Activated CD4-positive, alpha-beta T cell treated with anti-CD3 and anti-CD28 coated beads, Interleukin-2, amount 50 U/mL, for 24 hours (primary cell): ENCODE results near the gene CLASP1.
"Not testable (repeated sequence)": the region's sequence is repeated elsewhere in the genome, so short reads cannot be mapped to it uniquely, and the experiment has no call there.

ENCODE experiments used
- DNase-seq, 2 donors: peaks; one replicate each; pipeline ENCODE4 v3.0.0-alpha.2; 2020; ENCODE audit warnings: low read depth in 1 of 2, low spot score in 1 of 2

CLASP1 gene

DNA sequence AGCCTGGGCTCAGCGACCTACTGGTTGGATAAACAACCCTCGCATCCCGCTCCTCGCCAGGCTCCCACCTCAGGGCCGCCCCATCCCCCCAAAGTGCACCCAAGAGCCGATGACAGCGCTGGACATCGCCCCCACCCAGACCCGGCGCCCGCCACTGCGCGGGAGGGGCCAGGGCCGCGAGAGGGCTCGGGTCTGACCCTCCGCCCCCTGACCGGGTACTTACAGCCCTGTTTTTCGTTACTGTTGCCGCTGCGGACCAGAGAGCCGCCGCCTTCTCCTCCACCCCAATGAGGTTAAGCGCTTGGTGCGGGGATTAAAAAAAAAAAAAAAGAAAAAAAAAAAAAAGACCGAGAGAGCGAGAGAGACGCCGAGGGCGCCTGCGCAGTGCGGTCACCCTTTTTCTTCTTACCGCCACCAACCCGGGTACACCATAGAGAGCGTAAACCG is at the start of gene CLASP1:
TSS of gene CLASP1 (minus strand) at position 314 of the 447 bp plus-strand sequence. CDS start 43,567 bp downstream, outside the sequence.
- no peak for DNase-seq

GRCh38 chr2:121698318-121698930 is 49.2 kb upstream of the CLASP1 start:
- DNase-seq = no peak

DNA sequence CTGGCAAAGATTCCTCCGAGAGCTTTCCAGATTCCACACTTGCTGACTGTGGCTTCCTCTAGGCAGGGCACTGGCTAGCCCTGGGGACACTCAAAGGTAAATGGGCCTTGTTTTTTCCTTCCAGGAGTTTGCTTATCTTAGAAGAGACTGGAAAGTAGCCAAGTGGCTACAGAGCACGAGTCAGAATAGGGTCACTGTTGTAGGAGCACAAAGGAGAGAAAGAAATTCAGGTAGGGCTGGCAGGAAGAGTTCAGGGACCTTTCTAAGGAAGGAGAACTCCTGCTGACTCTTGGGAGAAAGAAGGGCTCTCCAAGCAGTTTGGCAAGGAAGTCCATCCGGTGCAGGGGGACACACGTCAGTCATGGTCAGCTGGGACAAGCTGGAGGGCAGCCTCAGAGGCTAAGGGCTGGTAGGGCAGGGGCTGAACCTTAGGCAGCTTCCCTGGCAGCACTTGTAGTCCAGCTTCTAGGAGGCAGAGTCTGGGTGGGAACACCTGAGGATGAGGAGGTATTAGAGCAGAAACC is 47.9 kb upstream of the CLASP1 start:
- no peak for DNase-seq

DNA sequence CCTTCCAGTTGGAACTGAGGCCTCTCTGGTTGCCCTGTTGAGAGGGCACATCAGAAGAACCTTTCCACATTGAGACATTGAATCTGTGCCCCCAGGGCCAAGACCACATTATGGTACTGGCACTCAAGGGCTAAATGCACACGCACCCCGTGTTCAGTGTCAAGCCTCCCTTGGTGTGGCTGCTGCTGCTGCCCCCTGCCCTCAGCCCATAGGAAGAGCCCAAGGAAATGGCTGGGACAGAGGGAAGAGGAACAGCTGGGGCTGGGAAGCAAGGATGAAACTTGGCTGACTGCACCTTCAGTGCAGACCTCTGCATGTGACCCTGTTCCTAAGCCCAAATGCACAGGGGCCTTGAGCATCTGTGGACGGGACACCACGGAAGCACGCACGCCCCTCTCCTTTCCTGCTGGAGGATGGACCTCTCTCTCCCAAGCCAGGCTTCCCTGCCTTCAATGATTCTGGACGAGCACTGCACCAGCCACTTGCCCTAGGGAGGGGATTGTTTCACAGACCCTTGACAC is 47.2 kb upstream of the CLASP1 start:
- DNase-seq = no peak

GRCh38 chr2:121695171-121695451 is 45.8 kb upstream of the CLASP1 start:
- DNase-seq = no peak

GRCh38 chr2:121694398-121695170 is 45.3 kb upstream of the CLASP1 start:
- no peak for DNase-seq

GRCh38 chr2:121690572-121690971 is 41.3 kb upstream of the CLASP1 start:
- not testable (repeated sequence) for DNase-seq

DNA sequence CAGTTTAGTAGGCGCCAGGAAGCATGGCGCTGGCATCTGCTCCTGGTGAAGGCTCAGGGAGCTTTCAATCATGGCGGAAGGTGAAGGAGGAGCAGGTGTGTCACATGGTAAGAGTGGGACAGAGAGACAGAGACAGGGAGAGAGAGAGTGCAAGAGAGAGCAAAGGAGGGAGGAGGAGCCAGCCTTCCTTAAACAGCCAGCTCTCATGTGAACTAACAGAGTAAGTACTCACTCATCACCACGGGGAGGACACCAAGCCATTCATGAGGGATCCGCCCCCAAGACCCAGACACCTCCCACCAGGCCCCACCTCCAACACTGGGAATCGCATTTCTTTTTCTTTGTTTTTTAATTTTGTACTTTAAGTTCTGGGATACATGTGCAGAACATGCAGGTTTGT is 40.8 kb upstream of the CLASP1 start:
- DNase-seq = no peak

GRCh38 chr2:121689356-121689755 is 40.1 kb upstream of the CLASP1 start:
- DNase-seq = no peak

DNA sequence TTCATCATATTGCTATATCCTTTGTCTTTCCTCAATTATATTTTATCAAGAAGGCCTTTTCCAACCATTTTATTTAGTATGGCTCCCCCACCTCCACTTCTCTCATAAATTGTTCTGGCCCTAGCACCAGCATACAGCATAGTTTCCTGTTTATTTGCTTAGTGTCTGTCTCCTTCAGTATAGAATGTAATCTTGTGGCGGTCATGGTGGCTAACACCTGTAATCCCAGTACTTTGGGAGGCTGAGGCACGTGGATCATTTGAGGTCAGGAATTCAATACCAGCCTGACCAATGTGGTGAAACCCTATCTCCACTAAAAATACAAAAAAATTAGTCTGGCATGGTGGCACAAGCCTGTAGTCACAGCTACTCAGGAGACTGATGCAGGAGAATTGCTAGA is 39.6 kb upstream of the CLASP1 start:
- DNase-seq = no peak

GRCh38 chr2:121686902-121687301 is 37.6 kb upstream of the CLASP1 start:
- DNase-seq = no peak

- DNase-seq = no peak
Measured at GRCh38 chr2:121686218-121686617, 37.0 kb upstream of the CLASP1 start.

- DNase-seq = no peak
Measured at GRCh38 chr2:121682396-121683298, 33.4 kb upstream of the CLASP1 start.

DNA sequence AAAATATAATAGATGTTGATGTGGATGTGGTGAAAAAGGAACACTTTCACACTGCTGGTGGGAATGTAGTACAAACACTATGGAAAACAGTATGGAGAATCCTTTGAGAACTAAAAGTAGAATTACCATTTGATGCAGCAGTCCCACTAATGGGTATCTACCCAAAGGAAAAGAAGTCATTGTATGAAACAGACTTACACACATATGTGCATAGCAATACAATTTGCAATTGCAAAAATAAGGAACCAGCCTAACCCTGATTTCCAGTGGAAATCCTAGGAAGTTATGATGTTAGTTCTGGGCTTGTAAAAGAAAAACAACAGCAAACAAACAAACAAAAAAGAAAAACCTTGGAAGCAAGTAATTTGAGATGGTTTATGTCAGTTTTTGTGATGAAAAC is 28.6 kb upstream of the CLASP1 start:
- no peak for DNase-seq

- not testable (repeated sequence) for DNase-seq
Measured at GRCh38 chr2:121671621-121672020, 22.4 kb upstream of the CLASP1 start.

GRCh38 chr2:121670181-121670580 is 20.9 kb upstream of the CLASP1 start:
- DNase-seq = no peak

- no peak for DNase-seq
Measured at GRCh38 chr2:121667618-121668017, 18.4 kb upstream of the CLASP1 start.

DNA sequence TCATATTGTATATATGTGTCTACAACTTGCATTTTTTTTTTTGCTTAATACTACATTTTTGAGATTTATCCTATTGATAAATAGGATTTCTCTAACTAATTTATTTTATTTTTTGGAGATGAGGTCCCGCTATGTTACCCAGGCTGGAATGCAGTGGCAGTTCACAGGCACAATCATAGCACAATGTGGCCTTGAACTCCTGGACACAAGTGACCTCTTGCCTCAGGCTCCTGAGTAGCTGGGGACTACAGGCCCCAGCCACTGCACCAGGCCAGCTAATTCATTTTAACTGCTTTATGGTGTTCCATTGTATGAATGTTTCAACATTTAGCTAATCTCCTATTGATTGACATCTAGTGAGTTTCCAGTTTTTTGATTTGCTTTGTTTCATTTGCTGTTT is 16.8 kb upstream of the CLASP1 start:
- no peak for DNase-seq

GRCh38 chr2:121665504-121665903 is 16.2 kb upstream of the CLASP1 start:
- no peak for DNase-seq

DNA sequence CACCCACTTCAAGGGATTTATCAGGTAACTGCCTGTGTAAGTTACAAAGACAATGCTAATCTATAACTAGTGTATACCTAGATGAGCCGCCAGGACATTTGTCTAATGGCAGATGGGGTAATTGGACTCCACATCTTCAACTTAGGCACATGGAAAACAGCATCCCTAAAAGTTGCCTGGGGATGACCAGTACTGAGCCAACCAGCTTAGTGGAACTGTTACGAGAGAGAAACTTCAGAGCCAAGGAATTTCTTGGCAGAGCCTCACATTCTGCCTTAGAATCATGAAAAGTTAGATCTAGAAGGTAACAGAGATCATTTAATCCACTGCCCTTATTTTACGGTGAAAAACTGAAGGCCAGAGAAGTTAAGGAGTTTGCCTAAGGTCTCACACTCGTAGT is 15.5 kb upstream of the CLASP1 start:
- no peak for DNase-seq

- no peak for DNase-seq
Measured at GRCh38 chr2:121664086-121664485, 14.8 kb upstream of the CLASP1 start.
